Left forelimb (tissue), 1 donor: ENCODE measurements around the gene RCAN1.
A peak's percentile ranks its signal among the peaks of the same experiment; 100 is the strongest.

ENCODE experiments used
- DNase-seq: peaks from one replicate; pipeline ENCODE4 v3.0.0-alpha.2; 2018; ENCODE audit warnings: low spot score

RCAN1 gene

GRCh38 chr21:34614628-34615486 lies at the start of gene RCAN1:
Gene RCAN1, minus strand, starts transcription at chr21:34615113. Its CDS starts 102 bp downstream, at chr21:34615011.
- DNase-seq = peak; percentile 91

DNA sequence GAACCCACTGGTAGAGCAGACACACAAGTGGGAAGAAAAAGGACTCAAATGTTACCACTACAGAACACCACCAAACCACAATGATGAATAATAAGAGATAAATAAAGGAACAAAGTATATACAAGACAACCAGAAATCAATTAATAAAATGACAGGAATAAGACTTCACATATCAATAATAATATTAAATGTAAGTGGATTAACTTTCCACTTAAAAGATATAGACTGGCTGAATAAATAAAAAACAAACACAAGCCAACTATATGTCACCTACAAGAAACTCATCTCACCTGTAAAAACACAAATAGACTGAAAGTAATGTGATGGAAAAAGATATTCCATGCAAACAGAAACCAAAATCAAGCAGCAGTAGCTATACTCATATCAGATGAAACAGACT lies 46.9 kb upstream of the RCAN1 start:
- DNase-seq = no peak

DNA sequence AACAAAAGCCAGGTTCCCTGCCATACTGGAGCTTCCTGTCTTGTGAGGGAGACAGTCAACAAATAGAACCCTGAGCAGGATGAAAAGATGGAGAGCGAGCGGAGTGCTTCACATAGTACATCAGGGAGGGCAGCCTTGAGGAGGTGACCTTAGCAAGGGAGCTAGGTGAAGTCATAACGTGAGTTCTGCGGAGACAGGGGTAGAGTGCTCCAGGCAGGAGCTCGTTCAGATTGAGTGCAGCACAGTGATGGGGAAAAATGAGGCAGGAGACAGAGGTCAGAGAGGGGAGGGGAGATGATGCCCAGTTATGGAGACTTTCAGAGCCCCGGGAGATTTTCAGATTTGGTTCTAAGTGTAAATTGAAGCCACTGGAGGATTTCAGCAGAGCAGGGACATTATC lies 38.6 kb upstream of the RCAN1 start:
- DNase-seq = no peak

GRCh38 chr21:34651642-34652041 lies 36.7 kb upstream of the RCAN1 start:
- no peak for DNase-seq

DNA sequence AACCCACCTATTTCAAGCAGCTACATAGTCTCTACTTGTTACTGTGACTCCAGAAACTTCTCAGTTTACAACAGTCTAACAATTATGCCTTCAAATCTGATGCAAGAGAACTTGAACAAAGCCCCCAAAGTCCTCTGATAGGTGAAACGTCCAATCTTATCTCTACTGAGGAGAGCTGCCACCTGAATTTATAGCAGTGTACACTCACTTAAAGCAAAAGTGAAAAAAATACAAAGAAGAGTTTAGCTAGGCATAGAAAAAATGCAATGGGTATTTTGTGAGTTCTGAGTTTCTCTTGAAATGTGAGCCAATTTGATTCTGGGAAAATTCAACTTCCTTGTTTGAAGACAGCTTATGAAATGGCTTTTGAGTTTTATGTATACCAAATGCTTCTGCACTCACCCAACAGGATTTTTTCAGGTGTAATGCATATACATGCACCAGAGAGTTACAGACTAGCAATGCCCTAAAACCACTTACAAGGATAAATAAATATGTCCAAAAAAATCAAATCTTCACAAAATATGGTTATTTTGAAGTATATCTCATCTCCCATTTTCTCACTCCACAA lies 36.0 kb upstream of the RCAN1 start:
- no peak for DNase-seq

GRCh38 chr21:34649400-34649799 lies 34.5 kb upstream of the RCAN1 start:
- no peak for DNase-seq

GRCh38 chr21:34648739-34649297 lies 33.9 kb upstream of the RCAN1 start:
- DNase-seq = no peak

- no peak for DNase-seq
Observed at GRCh38 chr21:34647555-34647954, 32.6 kb upstream of the RCAN1 start.

GRCh38 chr21:34644825-34645224 lies 29.9 kb upstream of the RCAN1 start:
- DNase-seq = no peak

GRCh38 chr21:34642211-34643075 lies 27.5 kb upstream of the RCAN1 start:
- DNase-seq = no peak

- no peak for DNase-seq
Observed at GRCh38 chr21:34640858-34641257, 25.9 kb upstream of the RCAN1 start.

- DNase-seq = no peak
Observed at GRCh38 chr21:34639882-34640788, 25.2 kb upstream of the RCAN1 start.

- no peak for DNase-seq
Observed at GRCh38 chr21:34639250-34639649, 24.3 kb upstream of the RCAN1 start.

DNA sequence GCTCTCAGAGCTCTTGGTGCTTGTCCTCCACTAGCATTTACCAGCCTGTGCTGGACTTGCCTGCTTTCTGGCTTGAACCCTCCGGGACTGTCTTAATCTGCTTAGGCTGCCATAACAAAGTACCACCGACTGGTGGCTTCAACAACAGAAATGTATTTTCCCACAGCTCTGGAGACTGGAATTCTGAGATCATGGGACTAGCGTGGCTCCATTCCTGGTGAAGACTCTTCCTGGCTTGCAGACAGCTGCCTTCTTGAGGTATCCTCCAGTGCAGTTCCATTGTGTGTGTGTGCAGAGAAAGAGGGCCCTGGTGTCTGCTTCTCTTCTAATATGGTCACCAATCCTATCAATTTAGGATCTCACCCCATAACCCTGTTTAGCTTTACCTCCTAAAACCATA lies 22.0 kb upstream of the RCAN1 start:
- no peak for DNase-seq

- no peak for DNase-seq
Observed at GRCh38 chr21:34635307-34635706, 20.4 kb upstream of the RCAN1 start.

- no peak for DNase-seq
Observed at GRCh38 chr21:34632498-34632897, 17.6 kb upstream of the RCAN1 start.

DNA sequence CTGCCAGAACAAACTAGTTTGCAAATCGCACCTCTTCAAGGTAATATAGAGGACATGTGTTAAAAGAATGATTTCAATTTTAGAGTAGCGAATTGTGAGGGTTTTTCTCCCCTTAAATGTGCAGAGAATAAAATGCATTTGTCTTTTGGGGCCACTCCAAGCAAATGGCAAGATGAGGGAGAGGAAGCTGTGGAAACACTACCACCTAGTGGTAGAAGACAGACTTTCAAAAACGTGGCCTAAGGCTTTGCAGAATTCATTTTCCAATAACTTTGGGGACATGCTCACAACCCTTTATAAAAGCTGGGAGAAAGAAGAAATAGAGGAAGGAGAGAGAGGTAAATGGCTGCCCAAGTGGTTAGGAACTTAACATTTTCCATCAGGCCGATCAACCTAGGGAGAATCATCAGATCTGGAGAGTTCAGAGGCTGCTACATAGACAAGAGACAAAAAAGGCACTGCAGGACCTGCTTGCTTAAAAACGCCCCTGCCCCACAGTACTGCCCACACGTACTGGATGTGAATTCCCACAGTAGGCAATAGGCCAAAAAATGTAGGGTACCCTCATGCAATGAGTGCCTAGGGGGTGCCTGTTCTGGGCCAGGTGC lies 15.7 kb upstream of the RCAN1 start:
- DNase-seq = no peak

DNA sequence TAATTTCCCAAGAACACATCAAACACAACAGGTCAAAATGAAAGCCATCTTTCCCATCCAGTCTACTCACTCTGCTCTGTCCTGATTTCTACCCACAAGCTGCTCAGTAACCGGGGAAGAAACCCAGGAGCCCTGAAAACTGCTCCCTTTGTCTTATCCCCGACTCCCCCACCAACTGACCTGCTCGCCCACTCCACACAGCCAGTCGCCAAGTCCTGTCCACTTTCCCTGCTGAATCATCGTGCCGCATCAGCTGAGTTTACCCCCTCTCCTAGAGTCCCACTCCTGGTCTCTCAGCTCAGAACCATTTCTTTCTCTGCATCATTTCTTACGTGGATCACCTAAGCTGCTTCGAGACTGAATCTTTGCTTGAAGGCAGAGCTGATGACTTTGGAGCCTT lies 11.2 kb upstream of the RCAN1 start:
- no peak for DNase-seq

GRCh38 chr21:34625030-34625593 lies 10.2 kb upstream of the RCAN1 start:
- DNase-seq = peak; percentile 25

DNA sequence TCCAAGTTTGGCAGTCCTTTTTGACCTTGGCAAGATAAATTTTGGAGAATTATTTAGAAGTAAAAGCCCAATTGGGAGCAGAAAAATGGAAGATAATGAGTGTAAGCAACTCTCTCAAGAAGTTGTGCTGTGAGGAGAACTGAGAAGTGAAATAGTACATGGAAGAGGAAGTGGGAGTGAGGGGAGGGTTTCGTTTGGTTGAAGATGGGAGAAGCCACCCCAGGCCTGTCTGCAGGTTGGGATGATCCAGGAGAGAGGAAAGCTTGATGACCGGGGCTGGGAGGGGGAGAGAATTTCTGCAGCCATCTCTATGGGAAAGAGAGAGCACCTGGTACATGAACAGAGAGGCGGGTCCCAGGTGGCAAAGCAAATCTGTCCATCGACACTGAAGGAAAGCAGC lies 8.6 kb upstream of the RCAN1 start:
- peak; percentile 15 for DNase-seq
